C4-2B (cell line): ENCODE measurements around the gene TNNC2.

Experiments
- H3K27ac ChIP-seq: fragments of 450-650 bp; 2 replicates; pipeline ENCODE4 v1.5.1; 2017
- CTCF ChIP-seq: fragments of 450-650 bp; conservative IDR thresholded peaks from 2 replicates; pipeline ENCODE4 v1.5.1; 2017; ENCODE audit warnings: mild to moderate bottlenecking
- ZFX ChIP-seq: fragments of 450-650 bp; IDR thresholded peaks from 2 replicates; pipeline ENCODE4 v1.6.1; 2017

The TNNC2 gene

GRCh38 chr20:45817376-45818194 is 9.5 kb downstream of the TNNC2 start:
- H3K27ac ChIP-seq = no peak overlapping the region
- TF ChIP-seq CTCF = no peak
- TF ChIP-seq ZFX = no peak

DNA sequence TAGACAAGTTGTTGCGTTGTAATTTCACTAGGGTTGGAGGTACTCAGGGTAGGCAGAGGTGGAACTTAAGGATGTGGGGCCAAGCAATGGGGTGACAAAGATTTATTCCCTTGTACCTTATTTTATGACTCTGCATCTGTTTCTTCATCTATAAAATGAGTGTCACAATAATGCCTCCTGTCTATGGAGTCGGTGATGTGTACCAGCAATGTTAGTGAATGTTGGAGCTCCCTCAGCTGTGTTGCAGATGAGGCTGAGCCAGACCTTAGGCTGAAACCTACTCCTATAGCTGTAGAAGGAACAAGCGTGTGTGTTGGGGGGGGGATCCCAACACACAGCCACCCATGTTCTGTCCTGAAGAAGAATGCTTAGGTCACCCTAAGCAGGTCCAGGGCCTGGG is 10.2 kb downstream of the TNNC2 start:
- TF ChIP-seq ZFX (no peak), CTCF (no peak)
- no peak overlapping the region for H3K27ac ChIP-seq

- TF ChIP-seq CTCF (no peak), ZFX (no peak)
- H3K27ac ChIP-seq = no peak overlapping the region
These were observed 12.8 kb downstream of the TNNC2 start for GRCh38 chr20:45814314-45814713.

- peak overlapping the region; percentile 93 for H3K27ac ChIP-seq
- no peak for TF ChIP-seq CTCF
- TF ChIP-seq ZFX = no peak
These were observed 13.6 kb downstream of the TNNC2 start for GRCh38 chr20:45813489-45813888.

DNA sequence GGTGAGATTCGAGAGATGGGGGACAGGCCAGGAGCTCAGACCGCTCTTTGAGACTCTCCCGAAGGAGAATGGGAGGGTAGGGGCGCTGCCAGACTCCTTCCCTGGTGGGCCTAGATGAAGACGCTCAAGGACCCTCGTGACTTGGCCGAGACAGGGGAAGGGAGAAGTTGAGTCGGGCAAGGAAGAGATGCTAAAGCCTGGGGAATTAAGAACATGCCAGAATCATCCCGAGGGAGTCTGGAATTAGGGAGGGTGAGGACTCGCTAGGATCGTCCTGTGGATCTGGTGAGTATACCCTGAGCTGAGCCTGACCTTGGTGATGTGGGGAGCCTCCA is 14.1 kb downstream of the TNNC2 start:
- TF ChIP-seq CTCF = no peak
- TF ChIP-seq ZFX = peak; percentile 66; the same call in 1 of the 2 replicates
- peak overlapping the region; percentile 93 for H3K27ac ChIP-seq

- H3K27ac ChIP-seq = peak within 1 kb of the TSS; percentile 93
- TF ChIP-seq CTCF (no peak), ZFX (peak; percentile 94)
These were observed 14.7 kb downstream of the TNNC2 start, which contains the start of gene UBE2C for GRCh38 chr20:45812157-45813005. TSS of gene UBE2C (plus strand) at chr20:45812644. CDS start at chr20:45812696, 52 bp downstream.
